GM21515 (cell line): ENCODE results near the gene TWIST2.

Experiments used
- ATAC-seq: cut with Tn5 transposase; IDR thresholded peaks from one replicate; pipeline ENCODE4 v1.9.1; 2021; ENCODE audit not compliant: unreplicated experiment

Gene TWIST2

GRCh38 chr2:238936162-238937052 lies 88.5 kb downstream of the TWIST2 start:
- ATAC-seq, result no peak

- ATAC-seq, result no peak
Observed at GRCh38 chr2:238938003-238938400, 90.1 kb downstream of the TWIST2 start.

- no peak for ATAC-seq
Observed at GRCh38 chr2:238938401-238939055, 90.6 kb downstream of the TWIST2 start.

GRCh38 chr2:238939074-238939473 lies 91.2 kb downstream of the TWIST2 start:
- no peak for ATAC-seq

GRCh38 chr2:238939521-238940403 lies 91.9 kb downstream of the TWIST2 start:
- ATAC-seq, result no peak

GRCh38 chr2:238940806-238941205 lies 92.9 kb downstream of the TWIST2 start:
- ATAC-seq, result no peak

- ATAC-seq, result no peak
Observed at GRCh38 chr2:238941262-238941792, 93.4 kb downstream of the TWIST2 start.

- ATAC-seq, result no peak
Observed at GRCh38 chr2:238942080-238942725, 94.3 kb downstream of the TWIST2 start.

- ATAC-seq, result no peak
Observed at GRCh38 chr2:238942726-238943300, 94.9 kb downstream of the TWIST2 start.

- no peak for ATAC-seq
Observed at GRCh38 chr2:238943338-238944067, 95.6 kb downstream of the TWIST2 start.

- ATAC-seq, result no peak
Observed at GRCh38 chr2:238945433-238946150, 97.7 kb downstream of the TWIST2 start.

- no peak for ATAC-seq
Observed at GRCh38 chr2:238946318-238947242, 98.7 kb downstream of the TWIST2 start.

- no peak for ATAC-seq
Observed at GRCh38 chr2:238947243-238947760, 99.4 kb downstream of the TWIST2 start.

GRCh38 chr2:238947920-238948710 lies 100.2 kb downstream of the TWIST2 start:
- ATAC-seq, result no peak

- ATAC-seq, result no peak
Observed at GRCh38 chr2:238948765-238949641, 101.1 kb downstream of the TWIST2 start.
